HG03354 (cell line): Measurements from ENCODE around the gene TIMM29.

Source experiments
- ATAC-seq: cut with Tn5 transposase; IDR thresholded peaks from one replicate; pipeline ENCODE4 v1.9.1; 2021; ENCODE audit warnings: mild to moderate bottlenecking; ENCODE audit not compliant: unreplicated experiment, poor library complexity, severe bottlenecking

TIMM29 gene

GRCh38 chr19:10911579-10912363 is 16.8 kb upstream of the TIMM29 start:
- ATAC-seq = no peak

GRCh38 chr19:10912619-10913018 is 16.0 kb upstream of the TIMM29 start:
- ATAC-seq = no peak

- ATAC-seq = no peak
These were observed 14.8 kb upstream of the TIMM29 start for GRCh38 chr19:10913716-10914340.

- no peak for ATAC-seq
These were observed 13.2 kb upstream of the TIMM29 start for GRCh38 chr19:10915130-10916091.

GRCh38 chr19:10916602-10917001 is 12.0 kb upstream of the TIMM29 start:
- ATAC-seq = no peak

- ATAC-seq = no peak
These were observed 10.3 kb upstream of the TIMM29 start for GRCh38 chr19:10918359-10918758.

GRCh38 chr19:10919352-10920287 is 9.0 kb upstream of the TIMM29 start:
- no peak for ATAC-seq

- no peak for ATAC-seq
These were observed 8.3 kb upstream of the TIMM29 start for GRCh38 chr19:10920288-10920655.

- no peak for ATAC-seq
These were observed 7.8 kb upstream of the TIMM29 start for GRCh38 chr19:10920781-10921180.

GRCh38 chr19:10921199-10921909 is 7.3 kb upstream of the TIMM29 start:
- ATAC-seq = no peak

- no peak for ATAC-seq
These were observed 6.5 kb upstream of the TIMM29 start for GRCh38 chr19:10921910-10922637.

GRCh38 chr19:10922638-10923014 is 6.0 kb upstream of the TIMM29 start:
- ATAC-seq = no peak

- ATAC-seq = no peak
These were observed 5.1 kb upstream of the TIMM29 start for GRCh38 chr19:10923260-10924112.

GRCh38 chr19:10924597-10924996 is 4.0 kb upstream of the TIMM29 start:
- no peak for ATAC-seq

GRCh38 chr19:10927730-10928562 is 665 bp upstream of the TIMM29 start:
- ATAC-seq = no peak

- no peak for ATAC-seq
These were observed 787 bp downstream of the TIMM29 start for GRCh38 chr19:10929402-10929794.
